Body of pancreas (tissue), 4 donors: Measurements from ENCODE around the gene ABCB6. TPM values are rescaled to one million over a fixed set of nuclear protein-coding genes. Genes with fewer than 3 reads are reported as not detected.
"Not testable (repeated sequence)": the region's sequence is repeated elsewhere in the genome, so short reads cannot be mapped to it uniquely, and the experiment has no call there.

Experiments
- ATAC-seq: fragments of 150-250 bp; one replicate; pipeline ENCODE4 v1.9.1; 2016
- DNase-seq, 4 donors: peaks; one replicate each; pipeline ENCODE4 v3.0.0-alpha.2; 2019
- H3K27ac ChIP-seq, 4 donors: fragments of 200-600 bp; sonication (generic); 1 replicate in 3 of 4; 2 replicates in 1 of 4; pipeline versions ENCODE4 v1.5.1 to v1.6.1; 2016 to 2019; ENCODE audit warnings: mild to moderate bottlenecking in 1 of 4, mixed read lengths in 1 of 4, moderate library complexity in 1 of 4
- H3K27me3 ChIP-seq, 2 donors: fragments of 200-600 bp; sonication (generic); one replicate each; pipeline ENCODE4 v1.6.0; 2016; ENCODE audit warnings: mild to moderate bottlenecking in 1 of 2
- H3K36me3 ChIP-seq, 2 donors: fragments of 200-600 bp; sonication (generic); replicated peaks in 1 of 2; 2 replicates each; pipeline ENCODE4 v1.5.1; 2016; ENCODE audit warnings: low read depth in 2 of 2; ENCODE audit not compliant: insufficient read depth in 1 of 2
- H3K4me1 ChIP-seq: fragments of 200-600 bp; sonication (generic); one replicate; pipeline ENCODE4 v1.6.0; 2016
- H3K4me3 ChIP-seq, 2 donors: fragments of 200-600 bp; sonication (generic); 1 replicate in 1 of 2; 2 replicates in 1 of 2; pipeline ENCODE4 v1.5.1; 2016 to 2019
- H3K9me3 ChIP-seq, 3 donors: fragments of 200-600 bp; sonication (generic); 1 replicate in 2 of 3; 2 replicates in 1 of 3; pipeline ENCODE4 v1.5.1; 2016
- CTCF ChIP-seq, 7 experiments: fragments of 450-650 bp in 4 of 7; fragments of 200-600 bp in 3 of 7; sonication (generic) in 3 of 7; IDR thresholded peaks; one replicate each; pipeline ENCODE4 v1.5.1; 2016 to 2019; ENCODE audit warnings: antibody characterized with exemption in 7 of 7
- POLR2A ChIP-seq, 3 donors: fragments of 450-650 bp; IDR thresholded peaks; one replicate each; pipeline ENCODE4 v1.6.1; 2016; ENCODE audit warnings: antibody characterized with exemption in 3 of 3, mild to moderate bottlenecking in 2 of 3
- WGBS, 2 donors: methylation state at CpG; one replicate each; pipeline ENCODE4 v1.1.5; 2017; 5-methylcytosine and 5-hydroxymethylcytosine counted together
- intact Hi-C: fragments of 100-400 bp; cut with DNase I; formaldehyde crosslinking; loops from one replicate; pipeline ENCODE4 v1.15.1; 2023
- total RNA-seq, 2 donors: library from RNA; depleted of rRNA; stranded (reverse); fragments of >200 nt; gene quantifications; one replicate each; pipeline ENCODE4 v1.1.0, GENCODE V29; 2016

Gene ABCB6
- total RNA-seq, 2 donors from 2014 or later: 10.5 to 11.7 TPM

GRCh38 chr2:219261024-219261855 lies 42.5 kb upstream of the ABCB6 start:
- WGBS, 2 donors: 53 to 72% methylated on average over 5 of the region's 5 CpGs
- Histone ChIP-seq H3K4me3 (no peak overlapping the region), H3K27me3 (no peaks in the 10 kb centered on the region), H3K27ac (no peak overlapping the region), H3K4me1 (no peaks in the 10 kb centered on the region), H3K9me3 (no peaks in the 10 kb centered on the region), H3K36me3 (no peaks in the 10 kb centered on the region)
- intact Hi-C loops: no loop called here
- DNase-seq (no peak), ATAC-seq (no peak)
- TF ChIP-seq CTCF (IDR thresholded peaks at IDR 0.05) (no peak), POLR2A (IDR thresholded peaks at IDR 0.05) (no peak)

GRCh38 chr2:219258942-219259341 lies 40.2 kb upstream of the ABCB6 start:
- H3K36me3 ChIP-seq, H3K4me1 ChIP-seq, H3K4me3 ChIP-seq, DNase-seq, H3K27me3 ChIP-seq, ATAC-seq, intact Hi-C loops, H3K9me3 ChIP-seq, H3K27ac ChIP-seq: not testable (repeated sequence)
- 82 to 90% methylated on average over 10 of the region's 10 CpGs for WGBS, 2 donors

- no peaks in the 10 kb centered on the region for H3K9me3 ChIP-seq
- H3K27ac ChIP-seq: peak overlapping the region; percentile 77 to 96 (median 86)
- H3K36me3 ChIP-seq: peaks cover 0 to 2% of the 10 kb centered on the region in 2 donors
- intact Hi-C loops: no loop called here
- ATAC-seq (peak; percentile 4), DNase-seq (no peak)
- H3K4me1 ChIP-seq: peaks cover 46% of the 10 kb centered on the region
- H3K4me3 ChIP-seq: peak overlapping the region; percentile 20 to 67
- H3K27me3 ChIP-seq: no peaks in the 10 kb centered on the region
- WGBS, 2 donors: 19 to 44% methylated on average over 6 to 11 of the region's 12 CpGs
- TF ChIP-seq POLR2A (IDR thresholded peaks at IDR 0.05): no peak
- TF ChIP-seq CTCF (IDR thresholded peaks at IDR 0.05): no peak
These were observed 35.9 kb upstream of the ABCB6 start for GRCh38 chr2:219254590-219255201.

- 1% methylated on average over 45 of the region's 76 CpGs; no CpG with 5 or more reads in 1 of the 2 donors for WGBS, 2 donors
- DNase-seq: peak; percentile 90 to 95 (median 92)
- Histone ChIP-seq H3K27me3 (no peaks in the 10 kb centered on the region), H3K9me3 (no peaks in the 10 kb centered on the region), H3K27ac (peak within 1 kb of the TSS; percentile 77 to 96 (median 86)), H3K4me1 (peaks cover 53% of the 10 kb centered on the region), H3K4me3 (peak within 1 kb of the TSS; percentile 20 to 67), H3K36me3 (peaks cover 0 to 2% of the 10 kb centered on the region in 2 donors)
- intact Hi-C loops: no loop called here
- peak; percentile 96 to 97 (median 97) for TF ChIP-seq POLR2A (IDR thresholded peaks at IDR 0.05)
- TF ChIP-seq CTCF (IDR thresholded peaks at IDR 0.05): peak in 4 of 7 experiments; percentile 23 to 51 (median 42)
- ATAC-seq: peak; percentile 81
These were observed 35.2 kb upstream of the ABCB6 start, which contains the start of gene TUBA4A for GRCh38 chr2:219253753-219254589. TSS of gene TUBA4A (minus strand) at chr2:219253918. CDS start at chr2:219253858, 60 bp downstream.
